ENCODE results near the gene CELSR1. TPM values are rescaled to one million over a fixed set of nuclear protein-coding genes. Genes with fewer than 3 reads are reported as not detected.
"Not testable (repeated sequence)": the region's sequence is repeated elsewhere in the genome, so short reads cannot be mapped to it uniquely, and the experiment has no call there.

The CELSR1 gene
- total RNA-seq, 2 experiments from 2014 or later: 0.10 to 0.17 TPM

- POLR2A ChIA-PET: no interaction called here
- CTCF ChIA-PET: no interaction called here
Measured at GRCh38 chr22:46472722-46473016, 64.8 kb downstream of the CELSR1 start.

GRCh38 chr22:46471901-46472721 is 65.3 kb downstream of the CELSR1 start:
- CTCF ChIA-PET: no interaction called here
- POLR2A ChIA-PET: no interaction called here

GRCh38 chr22:46471330-46471729 is 66.1 kb downstream of the CELSR1 start:
- POLR2A ChIA-PET, CTCF ChIA-PET: not testable (repeated sequence)

GRCh38 chr22:46469711-46470110 is 67.7 kb downstream of the CELSR1 start:
- ChIA-PET CTCF (no interaction called here), POLR2A (no interaction called here)

- CTCF ChIA-PET: interaction anchor here (0.9 kb wide), 1 partner anchor 9 kb away, joined by 3 read pairs; no protein-coding TSS in a partner anchor
- POLR2A ChIA-PET: interaction anchor here (0.6 kb wide), 1 partner anchor 269 kb away, joined by 3 read pairs; no protein-coding TSS in a partner anchor
Measured at GRCh38 chr22:46467006-46467405, 70.4 kb downstream of the CELSR1 start.

- POLR2A ChIA-PET: no interaction called here
- CTCF ChIA-PET: interaction anchor here (0.9 kb wide), 1 partner anchor 9 kb away, joined by 3 read pairs; no protein-coding TSS in a partner anchor
Measured at GRCh38 chr22:46466255-46466676, 71.2 kb downstream of the CELSR1 start.

GRCh38 chr22:46465793-46466192 is 71.6 kb downstream of the CELSR1 start:
- ChIA-PET POLR2A (no interaction called here), CTCF (no interaction called here)

- CTCF ChIA-PET: no interaction called here
- POLR2A ChIA-PET: no interaction called here
Measured at GRCh38 chr22:46465345-46465720, 72.1 kb downstream of the CELSR1 start.

- ChIA-PET POLR2A (no interaction called here), CTCF (no interaction called here)
Measured at GRCh38 chr22:46464701-46465344, 72.6 kb downstream of the CELSR1 start.

- ChIA-PET CTCF (no interaction called here), POLR2A (no interaction called here)
Measured at GRCh38 chr22:46464296-46464695, 73.1 kb downstream of the CELSR1 start.

GRCh38 chr22:46463435-46464227 is 73.8 kb downstream of the CELSR1 start:
- ChIA-PET CTCF (no interaction called here), POLR2A (no interaction called here)

GRCh38 chr22:46462726-46463371 is 74.6 kb downstream of the CELSR1 start:
- CTCF ChIA-PET: no interaction called here
- POLR2A ChIA-PET: no interaction called here

- ChIA-PET CTCF (no interaction called here), POLR2A (no interaction called here)
Measured at GRCh38 chr22:46461566-46462180, 75.7 kb downstream of the CELSR1 start.

- POLR2A ChIA-PET: no interaction called here
- CTCF ChIA-PET: no interaction called here
Measured at GRCh38 chr22:46460857-46461256, 76.6 kb downstream of the CELSR1 start.

- CTCF ChIA-PET: no interaction called here
- POLR2A ChIA-PET: no interaction called here
Measured at GRCh38 chr22:46459347-46460065, 77.9 kb downstream of the CELSR1 start.

- CTCF ChIA-PET: no interaction called here
- POLR2A ChIA-PET: no interaction called here
Measured at GRCh38 chr22:46458525-46458924, 78.9 kb downstream of the CELSR1 start.

- ChIA-PET CTCF (no interaction called here), POLR2A (no interaction called here)
Measured at GRCh38 chr22:46457502-46458488, 79.6 kb downstream of the CELSR1 start.

GRCh38 chr22:46456818-46457163 is 80.6 kb downstream of the CELSR1 start:
- POLR2A ChIA-PET: no interaction called here
- CTCF ChIA-PET: interaction anchor here (1.5 kb wide), 1 partner anchor 89 kb away, joined by 5 read pairs; no protein-coding TSS in a partner anchor
